Activated naive CD4-positive, alpha-beta T cell (primary cell): ENCODE results near the gene ADCY4.
"Not testable (repeated sequence)": the region's sequence is repeated elsewhere in the genome, so short reads cannot be mapped to it uniquely, and the experiment has no call there.

Experiments used
- DNase-seq, 4 experiments: peaks; one replicate each; lab custom pipeline; 2025; lab: John Stamatoyannopoulos, UW

The ADCY4 gene

GRCh38 chr14:24334431-24335291, at the start of gene ADCY4:
Gene ADCY4, minus strand, starts transcription at chr14:24335071. Its CDS starts 419 bp downstream, at chr14:24334652.
- peak in 1 of 4 experiments; percentile 16 for DNase-seq

DNA sequence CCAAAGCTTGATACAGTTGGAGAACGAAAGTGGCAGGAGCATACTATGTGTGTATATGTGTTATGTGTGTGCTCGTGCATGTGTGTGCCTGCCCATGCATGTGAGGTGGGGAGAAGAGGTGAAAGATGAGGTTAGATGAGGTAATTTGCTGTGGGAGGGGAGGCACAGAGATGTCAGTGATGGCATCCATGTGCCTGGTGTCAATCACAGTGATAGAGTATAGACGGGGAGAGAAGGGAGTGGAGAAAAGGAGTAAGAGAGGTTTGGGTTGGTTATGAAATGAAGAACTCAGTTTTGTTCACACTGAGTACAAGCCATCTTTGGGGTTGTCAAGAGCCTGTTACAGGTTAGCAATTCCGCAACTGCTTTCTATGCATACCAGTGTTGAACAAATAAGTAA, 49.3 kb upstream of the ADCY4 start:
- no peak for DNase-seq

- DNase-seq = no peak
Measured at GRCh38 chr14:24382064-24382371, 47.1 kb upstream of the ADCY4 start.

DNA sequence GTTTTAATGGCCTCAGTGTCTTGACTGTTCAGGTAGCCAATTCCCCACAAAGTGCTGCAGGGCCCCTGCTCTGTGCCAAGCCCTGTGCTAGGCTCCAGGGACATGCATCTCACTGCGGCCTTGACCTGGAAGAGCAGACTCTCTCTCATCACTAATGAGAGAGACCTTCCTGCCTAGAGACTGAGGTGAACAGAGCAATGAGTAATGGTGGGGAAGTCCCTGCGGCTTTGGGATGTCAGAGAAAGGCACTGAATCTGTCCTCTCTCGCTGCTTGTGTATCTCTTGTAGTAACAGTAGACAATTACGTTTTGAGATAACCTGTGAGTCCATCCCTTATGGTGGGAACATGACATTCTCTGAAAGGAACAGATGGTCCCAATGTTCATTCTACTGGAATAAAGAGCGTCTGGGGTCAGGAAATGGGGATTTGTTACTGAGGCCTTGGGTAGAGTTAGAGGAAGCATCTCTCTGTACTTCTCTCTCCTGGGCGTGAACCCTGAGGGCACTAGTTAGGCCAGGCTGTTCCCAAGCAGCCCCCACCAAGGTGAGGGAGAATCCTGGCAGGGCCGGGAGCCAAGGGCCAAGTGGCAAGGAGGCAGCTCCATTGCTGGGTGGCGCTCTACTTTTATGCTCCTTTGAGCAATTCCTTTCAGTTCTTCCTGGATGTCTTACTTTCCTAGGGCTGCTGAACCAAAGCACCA, 46.6 kb upstream of the ADCY4 start:
- no peak for DNase-seq

- no peak for DNase-seq
Measured at GRCh38 chr14:24379907-24380730, 45.2 kb upstream of the ADCY4 start.

GRCh38 chr14:24378981-24379906, 44.4 kb upstream of the ADCY4 start:
- DNase-seq = no peak

DNA sequence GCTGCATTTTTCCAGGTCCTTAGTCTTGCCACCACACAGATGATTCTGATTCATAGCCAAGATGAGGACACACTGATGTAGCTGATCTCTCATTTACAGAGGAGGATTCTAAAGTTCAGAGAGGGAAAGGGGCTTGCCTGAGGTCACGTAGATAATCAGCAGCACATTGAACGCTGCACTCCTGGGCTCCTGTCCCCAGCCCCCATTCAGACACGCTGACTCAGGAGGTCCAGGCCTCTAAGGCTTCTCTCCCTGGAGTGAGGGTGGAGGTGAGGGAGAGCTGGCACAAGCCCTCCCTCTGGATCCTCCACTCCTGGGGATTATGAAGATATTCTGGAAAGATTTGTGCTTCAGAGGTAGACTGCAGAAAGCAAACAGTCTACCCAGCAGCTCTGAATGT, 43.5 kb upstream of the ADCY4 start:
- no peak for DNase-seq

DNA sequence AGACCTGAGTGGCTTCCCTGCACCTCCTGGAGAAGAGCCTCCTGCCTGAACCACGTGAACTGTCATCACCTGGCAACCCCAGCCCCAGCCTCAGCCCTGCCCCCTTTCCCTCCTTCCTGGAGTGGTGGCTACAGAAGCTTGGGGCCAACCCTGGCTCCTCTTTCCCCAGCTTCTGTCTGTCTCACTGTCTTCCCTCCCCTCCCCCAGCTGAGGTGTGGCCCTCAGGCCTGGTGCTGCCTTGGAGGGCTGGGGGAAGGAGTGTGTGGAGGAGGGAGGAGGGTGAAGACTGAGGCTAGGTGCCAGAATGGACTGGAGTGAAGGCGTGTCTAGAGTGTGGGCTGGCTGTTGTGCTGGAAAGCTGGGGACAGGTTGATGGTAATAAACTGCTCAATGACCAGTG, 42.8 kb upstream of the ADCY4 start:
- no peak for DNase-seq

- DNase-seq = no peak
Measured at GRCh38 chr14:24377126-24377525, 42.3 kb upstream of the ADCY4 start.

DNA sequence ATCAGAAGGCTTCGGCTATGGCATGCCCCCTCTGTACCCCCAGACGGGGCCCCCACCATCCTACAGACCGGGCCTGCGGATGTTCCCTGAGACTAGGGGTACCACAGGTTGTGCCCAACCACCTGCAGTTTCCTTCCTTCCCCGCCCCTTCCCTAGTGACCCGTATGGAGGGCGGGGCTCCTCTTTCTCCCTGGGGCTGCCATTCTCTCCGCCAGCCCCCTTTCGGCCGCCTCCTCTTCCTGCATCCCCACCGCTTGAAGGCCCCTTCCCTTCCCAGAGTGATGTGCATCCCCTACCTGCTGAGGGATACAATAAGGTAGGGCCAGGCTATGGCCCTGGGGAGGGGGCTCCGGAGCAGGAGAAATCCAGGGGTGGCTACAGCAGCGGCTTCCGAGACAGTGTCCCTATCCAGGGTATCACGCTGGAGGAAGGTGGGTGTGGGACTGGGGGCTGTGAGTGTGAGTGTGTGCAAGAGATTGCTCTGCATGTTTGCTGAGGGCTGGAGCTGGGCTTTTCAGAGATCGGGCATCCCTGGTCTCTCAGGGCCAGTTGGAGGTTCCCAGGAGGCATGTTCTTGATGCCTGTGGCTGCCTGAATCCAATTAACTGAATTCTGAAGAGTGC, 41.7 kb upstream of the ADCY4 start:
- DNase-seq = no peak

GRCh38 chr14:24372701-24373416, 38.0 kb upstream of the ADCY4 start:
- no peak for DNase-seq

GRCh38 chr14:24371605-24372004, 36.7 kb upstream of the ADCY4 start:
- not testable (repeated sequence) for DNase-seq

- DNase-seq = no peak
Measured at GRCh38 chr14:24370748-24371147, 35.9 kb upstream of the ADCY4 start.

GRCh38 chr14:24369907-24370687, 35.2 kb upstream of the ADCY4 start:
- DNase-seq = no peak

DNA sequence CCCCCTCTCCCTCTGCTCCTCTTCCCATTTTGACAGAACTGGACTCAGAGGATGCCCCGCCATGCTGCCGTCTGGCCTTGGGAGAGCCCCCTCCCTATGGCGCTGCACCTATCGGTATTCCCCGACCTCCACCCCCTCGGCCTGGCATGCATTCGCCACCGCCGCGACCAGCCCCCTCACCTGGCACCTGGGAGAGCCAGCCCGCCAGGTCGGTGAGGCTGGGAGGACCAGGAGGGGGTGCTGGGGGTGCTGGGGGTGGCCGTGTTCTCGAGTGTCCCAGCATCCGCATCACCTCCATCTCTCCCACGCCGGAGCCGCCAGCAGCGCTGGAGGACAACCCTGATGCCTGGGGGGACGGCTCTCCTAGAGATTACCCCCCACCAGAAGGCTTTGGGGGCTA, 34.6 kb upstream of the ADCY4 start:
- DNase-seq = no peak

DNA sequence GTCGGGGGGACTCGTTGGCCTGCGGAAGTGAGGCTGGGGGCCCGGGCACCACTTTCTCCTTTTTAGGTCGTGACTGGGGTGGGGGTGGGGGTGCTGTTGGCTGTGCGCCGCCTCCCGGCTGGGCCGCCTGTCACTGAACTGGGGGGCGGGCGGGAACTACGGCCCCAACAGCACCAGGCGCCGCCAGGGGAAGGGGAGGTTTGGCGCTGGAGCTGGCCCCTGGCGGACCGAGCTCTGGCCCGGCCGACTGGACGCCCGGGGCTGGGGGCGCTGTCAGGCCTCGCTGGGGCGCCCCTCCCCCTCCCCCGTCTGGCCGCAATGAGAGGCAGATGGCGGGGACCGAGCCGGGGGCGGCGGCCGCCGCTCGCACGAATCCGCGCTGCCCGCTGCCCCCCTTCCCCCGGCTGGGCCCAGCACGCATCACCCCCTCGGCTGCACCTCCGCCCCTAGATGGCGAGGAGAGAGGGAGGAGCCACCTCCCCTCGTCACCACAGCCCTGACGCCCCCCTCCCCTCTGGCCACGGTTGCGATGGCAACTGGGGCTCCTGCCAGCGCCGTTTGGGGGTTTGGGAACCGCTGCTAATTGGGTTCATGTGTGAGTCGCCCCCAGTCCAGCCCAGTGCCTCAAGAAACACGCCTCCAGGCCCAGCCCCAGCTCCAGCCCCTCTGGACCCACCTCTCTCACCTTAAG, 33.8 kb upstream of the ADCY4 start:
- DNase-seq = no peak

- DNase-seq = no peak
Measured at GRCh38 chr14:24368212-24368561, 33.3 kb upstream of the ADCY4 start.

DNA sequence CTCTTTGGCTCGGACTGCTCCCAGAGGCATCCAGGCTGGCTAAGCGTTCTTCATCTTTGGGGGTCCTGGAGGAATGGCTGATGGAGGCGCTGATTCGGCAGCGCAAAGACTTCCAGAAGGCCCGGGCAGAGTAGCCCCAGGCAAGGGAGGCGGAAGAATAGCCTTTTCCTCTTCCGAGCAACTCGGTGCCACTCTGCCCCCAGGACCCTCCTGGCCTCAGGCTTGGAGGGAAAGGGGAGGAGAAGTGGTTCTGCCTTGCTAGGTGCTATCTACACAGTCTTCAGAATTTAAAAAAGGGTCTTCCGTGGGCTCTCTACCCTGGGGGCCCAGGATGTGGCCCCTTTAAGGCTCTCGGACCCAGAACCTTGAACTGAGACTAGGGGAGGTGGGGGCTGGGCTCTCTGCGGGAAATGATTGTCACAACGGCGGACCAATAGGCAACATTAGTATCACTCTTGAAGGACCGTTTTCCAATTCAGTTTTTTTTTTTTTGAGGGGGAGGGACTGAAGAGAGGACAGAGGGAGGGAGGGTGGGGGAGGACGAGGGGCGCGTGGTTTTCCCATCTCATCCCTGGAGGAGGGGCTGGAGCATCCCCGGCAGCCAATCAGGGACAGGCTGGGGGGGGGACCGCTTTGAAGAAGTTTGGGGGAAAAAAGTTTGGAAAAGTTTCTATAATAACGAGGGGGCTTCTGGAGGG, 32.8 kb upstream of the ADCY4 start, which contains the start of gene NFATC4:
NFATC4 (plus strand) TSS at position 671 of the 698 bp plus-strand sequence. CDS start 157 bp downstream, outside the sequence.
- no peak for DNase-seq
